ENCODE data around the gene FBXO24.

DNA sequence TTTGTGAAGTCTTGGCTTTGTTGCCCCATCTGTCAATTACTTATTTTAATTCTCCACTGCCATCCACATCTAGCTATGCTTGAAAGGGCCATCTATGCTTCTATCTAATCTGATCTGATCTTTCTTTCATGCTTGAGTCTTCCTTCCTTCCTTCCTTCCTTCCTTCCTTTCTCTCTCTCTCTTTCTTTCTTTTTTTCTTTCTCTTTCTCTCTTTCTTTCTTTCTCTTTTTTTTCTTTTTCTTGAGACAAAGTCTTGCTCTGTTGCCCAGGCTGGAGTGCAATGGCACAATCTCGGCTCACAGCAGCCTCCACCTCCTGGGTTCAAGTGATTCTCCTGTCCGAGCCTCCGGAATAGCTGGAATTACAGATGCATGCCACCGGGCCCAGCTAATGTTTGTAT, 43.9 kb downstream of the FBXO24 start:
- TF ChIP-seq, protein P1, sequence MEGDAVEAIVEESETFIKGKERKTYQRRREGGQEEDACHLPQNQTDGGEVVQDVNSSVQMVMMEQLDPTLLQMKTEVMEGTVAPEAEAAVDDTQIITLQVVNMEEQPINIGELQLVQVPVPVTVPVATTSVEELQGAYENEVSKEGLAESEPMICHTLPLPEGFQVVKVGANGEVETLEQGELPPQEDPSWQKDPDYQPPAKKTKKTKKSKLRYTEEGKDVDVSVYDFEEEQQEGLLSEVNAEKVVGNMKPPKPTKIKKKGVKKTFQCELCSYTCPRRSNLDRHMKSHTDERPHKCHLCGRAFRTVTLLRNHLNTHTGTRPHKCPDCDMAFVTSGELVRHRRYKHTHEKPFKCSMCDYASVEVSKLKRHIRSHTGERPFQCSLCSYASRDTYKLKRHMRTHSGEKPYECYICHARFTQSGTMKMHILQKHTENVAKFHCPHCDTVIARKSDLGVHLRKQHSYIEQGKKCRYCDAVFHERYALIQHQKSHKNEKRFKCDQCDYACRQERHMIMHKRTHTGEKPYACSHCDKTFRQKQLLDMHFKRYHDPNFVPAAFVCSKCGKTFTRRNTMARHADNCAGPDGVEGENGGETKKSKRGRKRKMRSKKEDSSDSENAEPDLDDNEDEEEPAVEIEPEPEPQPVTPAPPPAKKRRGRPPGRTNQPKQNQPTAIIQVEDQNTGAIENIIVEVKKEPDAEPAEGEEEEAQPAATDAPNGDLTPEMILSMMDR (IDR thresholded peaks at IDR 0.05) = no peak
- TF ChIP-seq POLR2AphosphoS5 (IDR thresholded peaks at IDR 0.05) (no peak), POLR2A (IDR thresholded peaks at IDR 0.05) (no peak)

Measured in upper lobe of left lung (tissue), 4 donors.